GM12878 (cell line): Measurements from ENCODE around the gene BCAR3. TPM values are rescaled to one million over a fixed set of nuclear protein-coding genes. Genes with fewer than 3 reads are reported as not detected.

Source experiments
- ATAC-seq: fragments of 200-7000 bp; cut with Tn5 transposase; 3 replicates; pipeline ENCODE4 v1.9.1; 2020; ENCODE audit warnings: mild to moderate bottlenecking, moderate library complexity
- BruUV-seq: library from RNA; stranded (reverse); fragments of 400-500 nt; replicated peaks from 2 replicates; lab custom pipeline; 2021; lab: Mats Ljungman, UMichigan
- CTCF ChIA-PET: fragments of 300-600 bp; sonication (Branson Sonifier 250); formaldehyde crosslinking; extraction: SDS; loops from one replicate; lab custom pipeline; 2021; ENCODE audit warnings: inconsistent platforms; lab: Yijun Ruan, JAX
- POLR2A ChIA-PET: fragments of 350-600 bp; formaldehyde crosslinking; extraction: SDS; loops from one replicate; lab custom pipeline; 2021; ENCODE audit warnings: inconsistent platforms; lab: Charles Lee
- RAD21 ChIA-PET: fragments of 300-600 bp; sonication (Branson Sonifier 250); formaldehyde crosslinking; loops from one replicate; lab custom pipeline; 2023; ENCODE audit warnings: antibody characterized with exemption; ENCODE audit not compliant: unreplicated experiment; lab: Charles Lee
- SMC1A ChIA-PET: fragments of 300-600 bp; sonication (Branson Sonifier 250); formaldehyde crosslinking; loops from one replicate; lab custom pipeline; 2023; ENCODE audit not compliant: unreplicated experiment, uncharacterized antibody; lab: Charles Lee
- DNase-seq: peaks from one replicate; pipeline ENCODE4 v3.0.0-alpha.2; 2011; ENCODE audit warnings: low read depth, low spot score
- FAIRE-seq: peaks from 3 replicates; lab custom pipeline; 2011; peaks lifted over from hg19 to GRCh38; lab: Jason Lieb, UNC
- H2AFZ ChIP-seq: 2 replicates; pipeline ENCODE4 v1.6.0; 2011; ENCODE audit warnings: low read depth, low read length, control low read depth; ENCODE audit not compliant: control insufficient read depth
- H3K27ac ChIP-seq: 2 replicates; pipeline ENCODE4 v1.5.1; 2011; ENCODE audit warnings: control low read depth; ENCODE audit not compliant: control insufficient read depth, insufficient read depth
- H3K27me3 ChIP-seq, 2 experiments: replicated peaks in 1 of 2; 2 replicates each; pipeline versions ENCODE4 v1.6.0 to v1.6.1; 2011; ENCODE audit warnings: low read length in 1 of 2; ENCODE audit not compliant: control insufficient read depth in 2 of 2, insufficient read depth in 2 of 2
- H3K36me3 ChIP-seq, 2 experiments: 2 replicates each; pipeline ENCODE4 v1.5.1; 2011; ENCODE audit warnings: low read length in 1 of 2; ENCODE audit not compliant: control insufficient read depth in 2 of 2, insufficient read depth in 2 of 2
- H3K4me1 ChIP-seq: 2 replicates; pipeline ENCODE4 v1.6.1; 2011; ENCODE audit warnings: mild to moderate bottlenecking, low read length, moderate library complexity, mixed read lengths; ENCODE audit not compliant: control insufficient read depth, insufficient read depth
- H3K4me2 ChIP-seq: 2 replicates; pipeline ENCODE4 v1.6.0; 2011; ENCODE audit warnings: control low read depth; ENCODE audit not compliant: control insufficient read depth, insufficient read depth
- H3K4me3 ChIP-seq: fragments of 200-600 bp; sonication (generic); 2 replicates; pipeline ENCODE4 v1.5.1; 2016
- H3K79me2 ChIP-seq: 2 replicates; pipeline ENCODE4 v1.6.0; 2011; ENCODE audit warnings: low read length; ENCODE audit not compliant: control insufficient read depth, insufficient read depth
- H3K9ac ChIP-seq: 2 replicates; pipeline ENCODE4 v1.8.0; 2011; ENCODE audit warnings: low read length, control low read depth, mixed read lengths; ENCODE audit not compliant: control insufficient read depth, insufficient read depth
- H3K9me3 ChIP-seq: replicated peaks from 3 replicates; pipeline ENCODE4 v1.5.1; 2011; ENCODE audit warnings: mild to moderate bottlenecking, low read length; ENCODE audit not compliant: control insufficient read depth, insufficient read depth
- H4K20me1 ChIP-seq: 2 replicates; pipeline ENCODE4 v1.6.0; 2011; ENCODE audit not compliant: control insufficient read depth, insufficient read depth
- BACH1 ChIP-seq: fragments of 450-650 bp; IDR thresholded peaks from 2 replicates; pipeline ENCODE4 v1.6.1; 2017; ENCODE audit warnings: mild to moderate bottlenecking, borderline replicate concordance
- IKZF1 ChIP-seq: fragments of 450-650 bp; conservative IDR thresholded peaks from 2 replicates; pipeline ENCODE4 v1.6.1; 2017; ENCODE audit warnings: antibody characterized with exemption, mild to moderate bottlenecking
- KAT2A ChIP-seq: conservative IDR thresholded peaks from 2 replicates; pipeline ENCODE4 v1.6.1; 2011; ENCODE audit warnings: low read depth, low read length; ENCODE audit not compliant: control insufficient read depth
- LARP7 ChIP-seq: fragments of 450-650 bp; IDR thresholded peaks from 2 replicates; pipeline ENCODE4 v1.6.1; 2017; ENCODE audit warnings: mild to moderate bottlenecking
- NFIC ChIP-seq: IDR thresholded peaks from 2 replicates; pipeline ENCODE4 v1.6.1; 2012; ENCODE audit warnings: low read depth, mild to moderate bottlenecking, inconsistent platforms, low read length, moderate library complexity
- NRF1 ChIP-seq: conservative IDR thresholded peaks from 2 replicates; pipeline ENCODE4 v1.6.1; 2011; ENCODE audit warnings: mild to moderate bottlenecking, low read depth, low read length, improper control_type of control experiment
- PAX8 ChIP-seq: fragments of 450-650 bp; IDR thresholded peaks from 2 replicates; pipeline ENCODE4 v1.6.1; 2017; ENCODE audit warnings: mild to moderate bottlenecking, moderate library complexity
- SPI1 ChIP-seq: IDR thresholded peaks from 2 replicates; pipeline ENCODE4 v1.6.1; 2011; ENCODE audit warnings: low read depth, mild to moderate bottlenecking, low read length, moderate library complexity, borderline replicate concordance; ENCODE audit not compliant: insufficient read depth
- WGBS: methylation state at CpG from one replicate; pipeline ENCODE4 v1.1.6; 2016; ENCODE audit warnings: low lambda C conversion rate; ENCODE audit not compliant: insufficient replicate concordance, insufficient coverage; ENCODE audit errors: missing lambda C conversion rate; 5-methylcytosine and 5-hydroxymethylcytosine counted together
- in situ Hi-C: fragments of 300-500 bp; cut with MboI; formaldehyde crosslinking; loops from 9 replicates; pipeline ENCODE4 v1.14.3; 2018; ENCODE audit warnings: mixed read lengths
- intact Hi-C: fragments of 100-400 bp; cut with micrococcal nuclease; formaldehyde crosslinking; loops from one replicate; pipeline ENCODE4 v1.14.2; 2022; ENCODE audit not compliant: unreplicated experiment
- polyA plus RNA-seq, 11 experiments: library from polyadenylated mRNA; depleted of rRNA in 4 of 11; unstranded in 6 of 11; stranded (reverse) in 5 of 11; fragments of >200 nt; fragmentation: Nextera tagmentation in 4 of 11; fragmentation: Illumina TruSeq in 1 of 11; extraction: Ambion mirVana in 4 of 11; extraction: Trizol in 1 of 11; gene quantifications; 1 replicate in 1 of 11; 2 replicates in 10 of 11; pipeline versions ENCODE4 v1.2.1 to v1.2.3, GENCODE V29; 2011 to 2016; ENCODE audit warnings: inconsistent platforms in 2 of 11, missing spikeins in 2 of 11, low read depth in 1 of 11
- total RNA-seq, 4 experiments: library from RNA; depleted of rRNA in 3 of 4; stranded (reverse); fragments of >200 nt in 3 of 4; fragmentation: Illumina TruSeq in 1 of 4; extraction: Trizol in 1 of 4; gene quantifications; 2 replicates each; pipeline versions ENCODE4 v1.2.1 to v1.2.3, GENCODE V29; 2013 to 2021

The BCAR3 gene
- total and polyA plus RNA-seq, 10 of the 15 experiments (the other 5 are each of a cell fraction or from before 2014, with no cell fraction given): 1.3 to 6.6 (median 1.8) TPM

- TF ChIP-seq NFIC (no peak), PAX8 (no peak), BACH1 (no peak), IKZF1 (no peak)
These were observed 43.3 kb downstream of the BCAR3 start (continued) for GRCh38 chr1:93638307-93638847.

- intact Hi-C loops: no loop called here
- no peaks in the 10 kb centered on the region for H4K20me1 ChIP-seq
- TF ChIP-seq KAT2A (no peak), NRF1 (no peak), LARP7 (no peak), SPI1 (no peak)
- TF ChIP-seq, all 136 proteins: peak for 0
- Histone ChIP-seq H3K4me3 (no peak overlapping the region), H3K4me2 (no peak overlapping the region), H3K4me1 (no peaks in the 10 kb centered on the region), H3K9ac (no peak overlapping the region), H3K27me3 (no peaks in the 10 kb centered on the region), H3K36me3 (no peaks in the 10 kb centered on the region; a peak in 1 of 4 replicates), H3K9me3 (no peaks in the 10 kb centered on the region), H2AFZ (no peak overlapping the region), H3K27ac (no peak overlapping the region), H3K79me2 (no peaks in the 10 kb centered on the region)
- BruUV-seq: no TSS peak
- ChIA-PET RAD21 (interaction anchor here (0.7 to 13.7 kb wide), 2 partner anchors 26 to 178 kb away, joined by 3 to 483 read pairs; no protein-coding TSS in a partner anchor), CTCF (interaction anchor here (0.6 to 13.7 kb wide), 3 partner anchors 8 to 1780 kb away, joined by 4 to 555 read pairs (median 23); no protein-coding TSS in a partner anchor), SMC1A (interaction anchor here (0.6 to 18.3 kb wide), 6 partner anchors 37 to 208 kb away, joined by 3 to 505 read pairs (median 4); no protein-coding TSS in a partner anchor), POLR2A (no interaction called here)
- ATAC-seq (no peak), FAIRE-seq (no peak), DNase-seq (no peak)
- 79% methylated on average over 3 of the region's 3 CpGs for WGBS
- in situ Hi-C loops: no loop called here
These were observed 44.9 kb downstream of the BCAR3 start for GRCh38 chr1:93636712-93637111.
